Motor neuron (in vitro differentiated cells): Measurements from ENCODE around the gene ARL11. TPM values are rescaled to one million over a fixed set of nuclear protein-coding genes. Genes with fewer than 3 reads are reported as not detected.

ENCODE experiments used
- ATAC-seq, 8 experiments: fragments of 200-7000 bp; cut with Tn5 transposase; replicated peaks in 6 of 8; 2 replicates each; pipeline ENCODE4 v1.8.0; 2021; ENCODE audit warnings: mild to moderate bottlenecking in 8 of 8, moderate library complexity in 8 of 8
- H3K27ac ChIP-seq, 2 donors: fragments of 250-450 bp; sonication (Bioruptor Pico); 2 replicates each; pipeline ENCODE4 v1.9.0; 2021; ENCODE audit warnings: antibody characterized with exemption in 2 of 2, mild to moderate bottlenecking in 2 of 2, moderate library complexity in 1 of 2
- H3K4me1 ChIP-seq, 2 donors: fragments of 250-450 bp; sonication (Bioruptor Pico); replicated peaks in 1 of 2; 2 replicates each; pipeline ENCODE4 v1.6.1; 2021; ENCODE audit warnings: antibody characterized with exemption in 2 of 2, mild to moderate bottlenecking in 2 of 2, moderate library complexity in 1 of 2
- H3K4me3 ChIP-seq, 5 donors: fragments of 250-450 bp; sonication (Bioruptor Pico); 2 replicates each; pipeline ENCODE4 v1.9.0; 2021; ENCODE audit warnings: antibody characterized with exemption in 5 of 5, mild to moderate bottlenecking in 5 of 5, moderate library complexity in 4 of 5
- WGBS, 10 experiments: fragments of 450-650 bp; shearing (Covaris generic); methylation state at CpG; one replicate each; pipeline ENCODE4 v1.0.0; 2022; 5-methylcytosine and 5-hydroxymethylcytosine counted together
- in situ Hi-C, 9 experiments: fragments of 400-800 bp; cut with MboI; loops; one replicate each; pipeline ENCODE4 v1.15.0; 2021; ENCODE audit warnings: low sequenced_read_pairs in 9 of 9, low pct_unique_long_range_greater_than_20kb in 2 of 9; ENCODE audit not compliant: unreplicated experiment in 9 of 9
- total RNA-seq, 8 experiments: library from RNA; unstranded; fragments of 300-600 nt; gene quantifications; 2 replicates each; pipeline versions ENCODE4 v1.2.3 to v1.2.4, GENCODE V29; 2022

ARL11 gene
- total RNA-seq, 8 experiments from 2014 or later: 0.08 to 0.38 (median 0.15) TPM; not detected in 3

- in situ Hi-C loops: no loop called here
- peak in 3 of 8 experiments; percentile 94 to 99 (median 98) for ATAC-seq
- no peak overlapping the region for H3K27ac ChIP-seq
- H3K4me3 ChIP-seq: no peak overlapping the region
- WGBS, 10 experiments: 0 to 100% (median 91%) methylated on average over 1 to 4 of the region's 4 CpGs; no CpG with 5 or more reads in 4 of the 10 experiments
- H3K4me1 ChIP-seq: no peaks in the 10 kb centered on the region
Measured at GRCh38 chr13:49641801-49642291, 13.5 kb downstream of the ARL11 start.

DNA sequence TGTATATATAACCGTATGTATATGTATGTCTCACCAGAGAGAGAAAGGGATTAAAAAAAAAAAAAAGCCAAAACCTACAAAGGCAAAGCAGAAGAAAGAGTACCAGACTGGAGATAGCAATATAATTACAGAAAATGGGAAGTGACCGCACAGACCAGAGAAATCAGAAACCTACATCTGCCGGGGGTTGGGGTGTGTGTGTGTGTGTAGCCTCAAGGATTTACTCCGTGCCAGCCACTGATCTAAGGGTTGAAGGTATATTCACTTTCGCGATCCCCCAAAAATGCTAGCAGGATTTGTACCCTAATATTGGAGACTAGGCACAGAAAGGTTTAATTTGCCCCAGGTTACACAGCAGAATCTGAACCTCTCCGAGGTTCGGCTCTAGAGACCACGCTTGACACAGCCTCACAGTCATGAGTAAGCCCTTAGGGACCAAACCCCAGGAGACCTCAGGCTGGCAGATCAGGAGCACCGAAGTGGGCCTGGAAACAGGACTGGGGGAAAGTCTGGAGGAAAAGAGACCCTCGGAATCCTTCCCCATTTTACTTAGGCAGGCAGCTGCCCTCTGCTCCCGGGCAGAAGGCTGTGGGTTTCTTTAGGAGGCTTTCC lies 14.8 kb downstream of the ARL11 start:
- Histone ChIP-seq H3K4me3 (no peak overlapping the region), H3K4me1 (no peaks in the 10 kb centered on the region), H3K27ac (no peak overlapping the region)
- ATAC-seq: no peak
- in situ Hi-C loops: no loop called here
- whole genome bisulfite sequencing, 10 experiments: 81 to 100% (median 92%) methylated on average over 2 to 9 of the region's 12 CpGs

DNA sequence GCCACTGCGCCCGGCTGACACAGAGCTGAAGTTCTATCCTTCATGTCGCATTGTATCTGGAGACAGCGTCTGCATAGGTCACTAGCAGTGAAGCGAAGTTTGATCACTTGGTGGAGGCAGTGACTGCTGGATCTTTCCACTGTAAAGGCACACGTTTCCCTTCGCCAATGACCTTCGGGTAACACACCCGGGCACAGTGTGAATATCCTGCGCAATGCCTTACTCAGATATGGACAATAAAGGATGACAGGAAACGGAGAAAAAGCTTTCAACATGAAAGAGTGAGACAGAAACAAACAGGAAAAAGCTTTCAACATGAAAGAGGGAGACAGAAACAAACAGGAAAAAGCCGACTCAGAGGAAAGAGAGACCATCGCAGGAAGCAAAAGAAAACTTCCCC lies 17.1 kb downstream of the ARL11 start:
- 40 to 100% (median 85%) methylated on average over 1 to 10 of the region's 13 CpGs for WGBS, 10 experiments
- in situ Hi-C loops: no loop called here
- ATAC-seq: no peak
- Histone ChIP-seq H3K4me1 (no peaks in the 10 kb centered on the region), H3K27ac (no peak overlapping the region), H3K4me3 (no peak overlapping the region)

- in situ Hi-C loops: no loop called here
- Histone ChIP-seq H3K4me3 (no peak overlapping the region), H3K4me1 (no peaks in the 10 kb centered on the region), H3K27ac (no peak overlapping the region)
- ATAC-seq: no peak
- WGBS, 10 experiments: 75 to 100% (median 98%) methylated on average over 1 to 4 of the region's 4 CpGs
Measured at GRCh38 chr13:49646688-49647087, 18.4 kb downstream of the ARL11 start.

- in situ Hi-C loops: no loop called here
- ATAC-seq: peak in 4 of 8 experiments; percentile 48 to 72 (median 62)
- Histone ChIP-seq H3K27ac (no peak overlapping the region), H3K4me1 (peaks cover 0 to 3% of the 10 kb centered on the region in 2 donors), H3K4me3 (no peak overlapping the region)
- WGBS, 10 experiments: 34 to 90% (median 79%) methylated on average over 1 to 4 of the region's 5 CpGs
Measured at GRCh38 chr13:49649244-49649962, 21.1 kb downstream of the ARL11 start.

DNA sequence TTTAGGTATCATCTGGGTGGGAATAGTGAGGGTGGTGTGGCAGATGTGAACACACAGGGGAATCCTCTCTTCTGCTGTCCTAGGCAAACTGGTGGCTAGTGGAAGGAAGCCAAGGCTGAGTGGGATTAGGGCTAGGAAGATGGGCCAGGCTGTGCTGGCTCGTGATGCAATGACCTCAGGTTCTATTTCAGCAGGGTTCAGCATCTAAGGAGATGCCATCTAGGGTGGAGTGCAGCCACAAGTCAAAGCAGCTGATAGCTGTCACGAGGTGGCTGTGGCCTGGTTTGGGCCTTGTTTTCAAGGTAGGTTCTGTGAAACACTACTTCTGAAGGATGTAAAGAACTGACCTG lies 21.6 kb downstream of the ARL11 start:
- Histone ChIP-seq H3K4me1 (peaks cover 0 to 3% of the 10 kb centered on the region in 2 donors), H3K4me3 (no peak overlapping the region), H3K27ac (no peak overlapping the region)
- peak in 1 of 8 experiments; percentile 16 for ATAC-seq
- 40 to 100% (median 70%) methylated on average over 1 to 2 of the region's 2 CpGs; no CpG with 5 or more reads in 4 of the 10 experiments for WGBS, 10 experiments
- in situ Hi-C loops: loop anchor here in 3 of 9 experiments (25.0 kb wide), 1 partner anchor 187 kb away; no protein-coding TSS in a partner anchor

DNA sequence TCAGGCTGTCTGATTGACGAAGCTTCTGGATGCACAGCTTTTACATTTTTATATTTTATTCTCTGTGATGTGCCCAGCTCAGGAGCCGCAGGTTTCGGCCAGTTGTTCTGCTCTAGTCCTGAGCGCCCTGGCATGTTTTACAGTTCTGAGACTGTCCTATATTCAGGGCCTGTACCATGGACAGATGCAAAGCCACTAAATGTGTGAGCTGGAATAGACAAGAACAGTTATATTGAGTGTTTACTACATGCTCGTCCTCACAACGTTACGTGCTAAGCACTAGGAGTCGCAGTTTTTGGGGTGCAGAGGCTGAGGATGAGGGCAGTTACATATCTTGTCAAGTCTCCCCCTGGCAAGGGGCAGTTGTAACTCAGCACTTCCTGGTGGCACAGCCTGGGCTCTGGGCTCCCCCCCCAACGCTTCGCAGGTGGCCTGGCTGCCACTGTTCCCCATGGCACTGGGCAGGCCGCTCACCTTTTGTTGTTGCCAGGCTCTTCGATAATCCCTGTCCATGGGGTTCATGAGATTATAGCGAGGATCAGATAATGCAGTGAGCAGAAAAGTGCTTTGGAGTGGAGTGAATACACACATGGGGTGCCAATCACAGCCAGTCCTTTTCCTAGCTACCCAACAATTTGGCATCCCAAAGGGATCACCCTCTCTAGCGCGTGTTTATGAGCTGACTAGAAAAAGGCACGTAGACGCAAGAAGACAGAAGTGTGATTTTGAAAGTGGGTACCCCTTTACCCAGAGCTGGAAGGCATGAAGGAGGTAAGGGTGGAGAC lies 23.5 kb downstream of the ARL11 start:
- no peak overlapping the region for H3K4me3 ChIP-seq
- WGBS, 10 experiments: 66 to 100% (median 92%) methylated on average over 1 to 9 of the region's 17 CpGs; no CpG with 5 or more reads in 2 of the 10 experiments
- no peak overlapping the region for H3K27ac ChIP-seq
- peaks cover 0 to 3% of the 10 kb centered on the region in 2 donors for H3K4me1 ChIP-seq
- peak in 3 of 8 experiments; percentile 2 to 19 (median 7) for ATAC-seq
- in situ Hi-C loops: loop anchor here in 3 of 9 experiments (25.0 kb wide), 1 partner anchor 186 kb away; no protein-coding TSS in a partner anchor

DNA sequence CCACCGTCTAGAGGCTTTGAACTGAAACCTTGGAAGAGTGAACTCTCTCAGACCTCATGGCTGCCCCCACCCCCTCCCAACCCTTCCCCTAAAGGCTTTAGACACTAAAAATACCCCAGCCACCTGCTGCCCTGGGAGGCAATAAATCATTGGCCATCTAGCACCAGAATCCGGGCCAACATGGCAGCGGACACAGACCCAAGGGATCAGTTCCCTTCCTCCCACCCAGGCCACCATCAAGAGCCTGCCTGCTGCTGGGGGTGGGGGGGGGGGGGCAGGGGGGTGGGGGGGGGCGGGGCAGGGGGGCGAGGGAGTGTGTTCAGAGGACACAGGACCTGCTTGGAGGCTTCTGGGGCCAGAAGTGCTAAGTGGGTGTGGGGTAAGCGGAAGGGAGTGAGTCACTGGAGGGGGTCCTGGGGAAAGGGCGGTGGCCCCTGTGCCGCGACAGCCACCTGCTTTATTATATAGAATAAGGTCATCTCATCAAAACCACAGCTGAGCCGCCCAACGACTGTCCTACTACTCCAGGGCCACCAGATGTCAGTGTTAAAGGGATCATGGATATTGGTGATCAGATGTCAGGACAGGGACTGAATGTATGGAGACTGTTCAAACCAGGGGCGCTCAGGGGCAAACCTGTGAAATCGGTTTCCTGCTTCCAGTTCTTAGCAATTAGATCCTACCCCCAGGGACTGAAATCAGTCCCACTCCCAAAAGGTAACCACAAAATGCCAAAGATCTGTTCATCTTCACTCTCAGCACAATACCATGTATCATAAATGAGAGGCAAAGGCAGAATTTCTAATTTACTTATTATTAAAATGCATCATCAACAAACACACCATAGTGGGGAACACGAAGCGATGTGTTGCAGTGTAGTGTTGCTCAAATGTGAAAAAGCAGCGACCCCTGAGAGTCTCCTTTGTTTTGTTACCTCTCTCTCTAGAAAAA lies 24.3 kb downstream of the ARL11 start:
- in situ Hi-C loops: loop anchor here in 3 of 9 experiments (25.0 kb wide), 1 partner anchor 185 kb away; no protein-coding TSS in a partner anchor
- peak; percentile 78 to 92 (median 86) for ATAC-seq
- Histone ChIP-seq H3K4me1 (peaks cover 0 to 3% of the 10 kb centered on the region in 2 donors), H3K27ac (no peak overlapping the region), H3K4me3 (no peak overlapping the region)
- 50 to 100% (median 75%) methylated on average over 2 to 3 of the region's 16 CpGs; no CpG with 5 or more reads in 3 of the 10 experiments for WGBS, 10 experiments

GRCh38 chr13:49653478-49653877 lies 25.2 kb downstream of the ARL11 start:
- Histone ChIP-seq H3K4me1 (peaks cover 0 to 3% of the 10 kb centered on the region in 2 donors), H3K4me3 (no peak overlapping the region), H3K27ac (no peak overlapping the region)
- no peak for ATAC-seq
- in situ Hi-C loops: loop anchor here in 3 of 9 experiments (25.0 kb wide), 1 partner anchor 184 kb away; no protein-coding TSS in a partner anchor

- WGBS, 10 experiments: 70 to 100% (median 100%) methylated on average over 1 to 3 of the region's 3 CpGs; no CpG with 5 or more reads in 2 of the 10 experiments
- H3K27ac ChIP-seq: no peak overlapping the region
- no peak for ATAC-seq
- H3K4me3 ChIP-seq: no peak overlapping the region
- in situ Hi-C loops: loop anchor here in 3 of 9 experiments (25.0 kb wide), 1 partner anchor 183 kb away; no protein-coding TSS in a partner anchor
- H3K4me1 ChIP-seq: peaks cover 0 to 3% of the 10 kb centered on the region in 2 donors
Measured at GRCh38 chr13:49654011-49654410, 25.7 kb downstream of the ARL11 start.

DNA sequence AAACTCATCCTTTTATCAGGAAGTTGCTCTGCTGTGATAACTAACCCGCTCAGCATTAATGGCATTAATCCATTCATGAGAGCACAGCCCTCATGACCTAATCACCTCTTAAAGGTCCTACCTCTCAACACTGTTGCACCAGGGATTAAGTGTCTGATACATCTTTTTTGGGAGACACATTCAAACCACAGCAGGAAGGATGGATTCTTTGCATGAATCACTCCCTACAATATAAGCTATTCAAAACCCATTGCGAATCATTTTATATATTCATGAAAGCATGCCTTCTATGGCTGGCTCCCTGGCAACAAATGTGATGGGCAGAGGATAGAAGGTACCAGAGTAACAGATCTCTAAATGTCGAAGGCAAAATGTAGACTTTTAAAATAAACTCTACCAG lies 27.6 kb downstream of the ARL11 start:
- 48 to 100% (median 89%) methylated on average over 1 to 3 of the region's 3 CpGs; no CpG with 5 or more reads in 2 of the 10 experiments for WGBS, 10 experiments
- Histone ChIP-seq H3K27ac (no peak overlapping the region), H3K4me1 (peaks cover 0 to 3% of the 10 kb centered on the region in 2 donors), H3K4me3 (no peak overlapping the region)
- in situ Hi-C loops: loop anchor here in 3 of 9 experiments (25.0 kb wide), 1 partner anchor 181 kb away; no protein-coding TSS in a partner anchor
- ATAC-seq: no peak

DNA sequence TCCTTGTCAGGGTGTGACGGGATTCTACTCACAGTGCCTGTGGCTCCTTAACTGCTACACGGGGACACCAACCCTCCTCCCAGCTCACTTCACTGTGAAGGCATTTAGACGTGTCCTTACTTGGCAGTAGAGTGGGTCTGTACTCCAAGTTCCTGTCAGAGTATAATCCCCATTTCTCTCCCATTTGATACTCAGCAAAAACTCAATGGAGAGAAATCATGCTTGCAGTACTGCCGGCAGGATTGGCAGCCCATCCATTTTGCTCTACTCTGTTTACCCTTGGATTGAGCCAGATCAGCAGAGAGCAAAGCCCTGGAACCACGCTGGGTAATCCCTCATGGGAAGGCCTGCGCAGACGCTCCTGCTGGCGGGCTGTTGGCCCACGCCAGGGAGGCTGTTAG lies 28.9 kb downstream of the ARL11 start:
- H3K4me1 ChIP-seq: peaks cover 0 to 3% of the 10 kb centered on the region in 2 donors
- H3K27ac ChIP-seq: no peak overlapping the region
- ATAC-seq: no peak
- H3K4me3 ChIP-seq: no peak overlapping the region
- in situ Hi-C loops: loop anchor here in 3 of 9 experiments (25.0 kb wide), 1 partner anchor 180 kb away; no protein-coding TSS in a partner anchor
- WGBS, 10 experiments: 60 to 100% (median 93%) methylated on average over 1 to 6 of the region's 9 CpGs; no CpG with 5 or more reads in 3 of the 10 experiments
